HepG2 (cell line): ENCODE data around the gene LOXL3.
"Not testable (repeated sequence)": the region's sequence is repeated elsewhere in the genome, so short reads cannot be mapped to it uniquely, and the experiment has no call there.

Experiments used
- CTCF ChIP-seq: sonication (generic); formaldehyde crosslinking; IDR thresholded peaks from 2 replicates; pipeline ENCODE4 v1.5.0; 2020; ENCODE audit warnings: mild to moderate bottlenecking, missing genetic modification reagents, moderate library complexity
- IRX3 ChIP-seq: sonication (generic); formaldehyde crosslinking; IDR thresholded peaks from 2 replicates; pipeline ENCODE4 v1.8.1; 2023; ENCODE audit warnings: mild to moderate bottlenecking, low read depth, missing genetic modification reagents, borderline replicate concordance
- RXRA ChIP-seq: sonication (generic); formaldehyde crosslinking; IDR thresholded peaks from 2 replicates; pipeline ENCODE4 v1.5.1; 2020; ENCODE audit warnings: missing genetic modification reagents
- ZNF121 ChIP-seq: sonication (generic); formaldehyde crosslinking; IDR thresholded peaks from 2 replicates; pipeline ENCODE4 v1.5.0; 2020; ENCODE audit warnings: mild to moderate bottlenecking, missing genetic modification reagents
- ZNF382 ChIP-seq: sonication (generic); formaldehyde crosslinking; IDR thresholded peaks from 2 replicates; pipeline ENCODE4 v1.5.0; 2020; ENCODE audit warnings: missing genetic modification reagents, mild to moderate bottlenecking, borderline replicate concordance

GRCh38 chr2:74483675-74484164, 70.0 kb downstream of the LOXL3 start:
- TF ChIP-seq IRX3; CTCF (CRISPR knock-in tag); RXRA (CRISPR knock-in tag); ZNF382 (CRISPR knock-in tag): not testable (repeated sequence)
- peak; percentile 98 for TF ChIP-seq ZNF121 (CRISPR knock-in tag)
